HepG2 (cell line): ENCODE measurements around the gene XRCC5. TPM values are rescaled to one million over a fixed set of nuclear protein-coding genes. Genes with fewer than 3 reads are reported as not detected.

ENCODE experiments used
- ATAC-seq: fragments of 200-7000 bp; cut with Tn5 transposase; 3 replicates; pipeline ENCODE4 v1.9.1; 2020; ENCODE audit warnings: mild to moderate bottlenecking, moderate library complexity
- BruUV-seq: library from RNA; stranded (reverse); fragments of 400-500 nt; replicated peaks from 2 replicates; lab custom pipeline; 2021; lab: Mats Ljungman, UMichigan
- CTCF ChIA-PET: fragments of 300-600 bp; formaldehyde crosslinking; extraction: SDS; loops from one replicate; lab custom pipeline; 2021; ENCODE audit warnings: low total read pairs, inconsistent platforms, low intra/inter-chr PET ratio; lab: Yijun Ruan, JAX
- POLR2A ChIA-PET: fragments of 350-600 bp; sonication (Branson Sonifier 250); formaldehyde crosslinking; loops from one replicate; lab custom pipeline; 2020; ENCODE audit warnings: antibody characterized with exemption, inconsistent platforms; lab: Yijun Ruan, JAX
- DNase-seq: peaks from one replicate; pipeline ENCODE4 v3.0.0-alpha.2; 2015; ENCODE audit warnings: low spot score
- FAIRE-seq: peaks from 3 replicates; lab custom pipeline; 2011; peaks lifted over from hg19 to GRCh38; lab: Jason Lieb, UNC
- H2AFZ ChIP-seq: one replicate; pipeline ENCODE4 v1.6.1; 2011; ENCODE audit warnings: low read length, inconsistent platforms
- H3K27ac ChIP-seq: fragments of 300-600 bp; 3 replicates; pipeline ENCODE4 v1.8.0; 2011; ENCODE audit warnings: mixed run types, mild to moderate bottlenecking, mixed read lengths, low read length, inconsistent platforms; ENCODE audit not compliant: insufficient read depth; ENCODE audit errors: extremely low read length
- H3K27me3 ChIP-seq, 2 experiments: fragments of 200-600 bp in 1 of 2; 2 replicates in 1 of 2; 3 replicates in 1 of 2; pipeline versions ENCODE4 v1.6.0 to v1.8.0; 2011; ENCODE audit warnings: low read length in 2 of 2, mild to moderate bottlenecking in 2 of 2, moderate library complexity in 2 of 2, inconsistent platforms in 1 of 2; ENCODE audit not compliant: insufficient read depth in 2 of 2, control insufficient read depth in 1 of 2
- H3K36me3 ChIP-seq, 2 experiments: fragments of 200-600 bp in 1 of 2; replicated peaks in 1 of 2; 2 replicates in 1 of 2; 3 replicates in 1 of 2; pipeline versions ENCODE4 v1.5.1 to v1.8.0; 2011; ENCODE audit warnings: low read length in 2 of 2, inconsistent platforms in 1 of 2; ENCODE audit not compliant: insufficient read depth in 2 of 2, control insufficient read depth in 1 of 2
- H3K4me1 ChIP-seq: 2 replicates; pipeline ENCODE4 v1.5.1; 2012; ENCODE audit warnings: low read length, inconsistent platforms; ENCODE audit not compliant: insufficient read depth
- H3K4me2 ChIP-seq: 2 replicates; pipeline ENCODE4 v1.6.0; 2011; ENCODE audit warnings: low read depth, low read length, inconsistent platforms
- H3K4me3 ChIP-seq, 3 experiments: fragments of 200-600 bp in 1 of 3; sonication (generic), shearing (Covaris generic) in 1 of 3; replicated peaks in 1 of 3; 2 replicates each; pipeline ENCODE4 v1.5.1; 2011 to 2016; ENCODE audit warnings: low read length in 3 of 3, inconsistent platforms in 2 of 3, low read depth in 2 of 3, mild to moderate bottlenecking in 2 of 3, control low read depth in 1 of 3, mixed read lengths in 1 of 3; ENCODE audit not compliant: insufficient read depth in 1 of 3
- H3K79me2 ChIP-seq: one replicate; pipeline ENCODE4 v1.6.1; 2011; ENCODE audit warnings: low read length, inconsistent platforms; ENCODE audit not compliant: insufficient read depth
- H3K9ac ChIP-seq: 2 replicates; pipeline ENCODE4 v1.6.0; 2011; ENCODE audit warnings: mild to moderate bottlenecking, low read depth, low read length, inconsistent platforms; ENCODE audit not compliant: insufficient read depth
- H3K9me3 ChIP-seq: 2 replicates; pipeline ENCODE4 v1.5.1; 2012; ENCODE audit warnings: mild to moderate bottlenecking, low read length
- H4K20me1 ChIP-seq: 2 replicates; pipeline ENCODE4 v1.6.0; 2011; ENCODE audit warnings: inconsistent platforms, mild to moderate bottlenecking, low read length, moderate library complexity; ENCODE audit not compliant: insufficient read depth
- AGO1 ChIP-seq: fragments of 200-400 bp; formaldehyde crosslinking; IDR thresholded peaks from 2 replicates; pipeline ENCODE4 v1.6.1; 2017; ENCODE audit warnings: mild to moderate bottlenecking, low read depth, low read length, moderate library complexity; ENCODE audit not compliant: poor library complexity, severe bottlenecking
- FLYWCH1 ChIP-seq: sonication (generic); formaldehyde crosslinking; IDR thresholded peaks from 2 replicates; pipeline ENCODE4 v1.8.1; 2023; ENCODE audit warnings: mild to moderate bottlenecking, missing genetic modification reagents
- HMGXB3 ChIP-seq: sonication (generic); formaldehyde crosslinking; IDR thresholded peaks from 2 replicates; pipeline ENCODE4 v1.4.0; 2020; ENCODE audit warnings: missing genetic modification reagents, borderline replicate concordance
- IKZF1 ChIP-seq: fragments of 450-650 bp; IDR thresholded peaks from 2 replicates; pipeline ENCODE4 v1.7.1; 2016
- KMT2B ChIP-seq: IDR thresholded peaks from 2 replicates; pipeline ENCODE4 v1.6.1; 2016; ENCODE audit warnings: missing genetic modification reagents, missing compliant biosample characterization
- NR2C2 ChIP-seq: sonication (generic); formaldehyde crosslinking; IDR thresholded peaks from 2 replicates; pipeline ENCODE4 v1.4.0; 2020; ENCODE audit warnings: missing genetic modification reagents, mild to moderate bottlenecking, moderate library complexity, borderline replicate concordance
- PRDM15 ChIP-seq: sonication (generic); formaldehyde crosslinking; IDR thresholded peaks from 2 replicates; pipeline ENCODE4 v1.4.0; 2020; ENCODE audit warnings: missing genetic modification reagents
- RBFOX2 ChIP-seq: fragments of 200-400 bp; formaldehyde crosslinking; IDR thresholded peaks from 2 replicates; pipeline ENCODE4 v1.6.1; 2017; ENCODE audit warnings: low read depth, mild to moderate bottlenecking, low read length
- ZNF574 ChIP-seq: sonication (generic); formaldehyde crosslinking; IDR thresholded peaks from 2 replicates; pipeline ENCODE4 v1.4.0; 2020; ENCODE audit warnings: missing genetic modification reagents
- ZNF782 ChIP-seq: sonication (generic); formaldehyde crosslinking; IDR thresholded peaks from 2 replicates; pipeline ENCODE4 v1.4.0; 2020; ENCODE audit warnings: missing genetic modification reagents, mild to moderate bottlenecking, borderline replicate concordance
- WGBS: methylation state at CpG from one replicate; pipeline ENCODE4 v1.1.6; 2017; ENCODE audit warnings: low lambda C conversion rate; 5-methylcytosine and 5-hydroxymethylcytosine counted together
- in situ Hi-C: cut with HindIII; loops from 2 replicates; pipeline ENCODE4 v1.10.0; 2017; ENCODE audit warnings: low pct_unique_long_range_greater_than_20kb; ENCODE audit not compliant: extremely low pct_ligation_motif_present
- intact Hi-C: fragments of 100-400 bp; cut with micrococcal nuclease; formaldehyde crosslinking; loops from one replicate; pipeline ENCODE4 v1.10.0; 2022; ENCODE audit not compliant: unreplicated experiment
- polyA plus RNA-seq, 8 experiments: library from polyadenylated mRNA; depleted of rRNA in 3 of 8; stranded (reverse) in 7 of 8; unstranded in 1 of 8; fragments of >200 nt; fragmentation: Illumina TruSeq in 4 of 8; extraction: Trizol in 4 of 8; gene quantifications; 2 replicates each; pipeline versions ENCODE4 v1.2.1 to v1.2.3, GENCODE V29; 2011 to 2016; ENCODE audit warnings: low read depth in 4 of 8, missing spikeins in 1 of 8, mixed read lengths in 1 of 8; ENCODE audit not compliant: insufficient read depth in 1 of 8
- total RNA-seq, 5 experiments: library from RNA; depleted of rRNA; stranded (reverse); fragments of >200 nt; fragmentation: Illumina TruSeq; extraction: Trizol; gene quantifications; 2 replicates each; pipeline ENCODE4 v1.2.3, GENCODE V29; 2016; ENCODE audit warnings: low read depth in 1 of 5

Gene XRCC5
- total and polyA plus RNA-seq, 2 of the 13 experiments (the other 11 are each of a cell fraction or from before 2014, with no cell fraction given), result 264 to 454 TPM

- TF ChIP-seq HMGXB3 (CRISPR knock-in tag) (no peak), PRDM15 (CRISPR knock-in tag) (no peak), AGO1 (no peak)
- TF ChIP-seq, all 625 proteins: peak for 0
Measured at GRCh38 chr2:216069028-216069427, 40.1 kb upstream of the XRCC5 start (continued).

- intact Hi-C loops, result no loop called here
- FAIRE-seq, result no peak
- no peak for ATAC-seq
- peaks cover 87% of the 10 kb centered on the region for H3K4me1 ChIP-seq
- H3K79me2 ChIP-seq, result peaks cover 45% of the 10 kb centered on the region
- H3K9ac ChIP-seq, result no peak overlapping the region
- H3K27ac ChIP-seq, result peak overlapping the region; percentile 48
- H3K27me3 ChIP-seq, result no peaks in the 10 kb centered on the region
- CTCF ChIA-PET, result no interaction called here
- H3K4me2 ChIP-seq, result no peak overlapping the region
- H2AFZ ChIP-seq, result no peak overlapping the region
- POLR2A ChIA-PET, result interaction anchor here (0.8 to 3.0 kb wide), 4 partner anchors 11 to 44 kb away, joined by 4 to 11 read pairs (median 6); partner anchors contain the start of genes PECR and TMEM169
- H4K20me1 ChIP-seq, result peaks cover 8% of the 10 kb centered on the region; the same call in 1 of the 2 replicates
- in situ Hi-C loops, result no loop called here
- no peaks in the 10 kb centered on the region for H3K9me3 ChIP-seq
- BruUV-seq, result no TSS peak
- DNase-seq, result no peak
- peaks cover 9 to 38% of the 10 kb centered on the region in 2 experiments for H3K36me3 ChIP-seq
- 92% methylated on average over 6 of the region's 6 CpGs for WGBS
- H3K4me3 ChIP-seq, result no peak overlapping the region
- TF ChIP-seq ZNF574 (CRISPR knock-in tag) (no peak), ZNF782 (CRISPR knock-in tag) (no peak), KMT2B (CRISPR knock-in tag) (no peak), RBFOX2 (no peak), NR2C2 (CRISPR knock-in tag) (no peak), FLYWCH1 (CRISPR knock-in tag) (no peak), IKZF1 (no peak)
Measured at GRCh38 chr2:216070195-216070594, 39.0 kb upstream of the XRCC5 start.
